GM12878 (cell line): ENCODE data around the gene TUT4. TPM values are rescaled to one million over a fixed set of nuclear protein-coding genes. Genes with fewer than 3 reads are reported as not detected.

ENCODE experiments used
- ATAC-seq: fragments of 200-7000 bp; cut with Tn5 transposase; 3 replicates; pipeline ENCODE4 v1.9.1; 2020; ENCODE audit warnings: mild to moderate bottlenecking, moderate library complexity
- BruUV-seq: library from RNA; stranded (reverse); fragments of 400-500 nt; replicated peaks from 2 replicates; lab custom pipeline; 2021; lab: Mats Ljungman, UMichigan
- CTCF ChIA-PET: fragments of 300-600 bp; sonication (Branson Sonifier 250); formaldehyde crosslinking; extraction: SDS; loops from one replicate; lab custom pipeline; 2021; ENCODE audit warnings: inconsistent platforms; lab: Yijun Ruan, JAX
- POLR2A ChIA-PET: fragments of 350-600 bp; formaldehyde crosslinking; extraction: SDS; loops from one replicate; lab custom pipeline; 2021; ENCODE audit warnings: inconsistent platforms; lab: Charles Lee
- RAD21 ChIA-PET: fragments of 300-600 bp; sonication (Branson Sonifier 250); formaldehyde crosslinking; loops from one replicate; lab custom pipeline; 2023; ENCODE audit warnings: antibody characterized with exemption; ENCODE audit not compliant: unreplicated experiment; lab: Charles Lee
- SMC1A ChIA-PET: fragments of 300-600 bp; sonication (Branson Sonifier 250); formaldehyde crosslinking; loops from one replicate; lab custom pipeline; 2023; ENCODE audit not compliant: unreplicated experiment, uncharacterized antibody; lab: Charles Lee
- DNase-seq: peaks from one replicate; pipeline ENCODE4 v3.0.0-alpha.2; 2011; ENCODE audit warnings: low read depth, low spot score
- FAIRE-seq: peaks from 3 replicates; lab custom pipeline; 2011; peaks lifted over from hg19 to GRCh38; lab: Jason Lieb, UNC
- H2AFZ ChIP-seq: 2 replicates; pipeline ENCODE4 v1.6.0; 2011; ENCODE audit warnings: low read depth, low read length, control low read depth; ENCODE audit not compliant: control insufficient read depth
- H3K27ac ChIP-seq: 2 replicates; pipeline ENCODE4 v1.5.1; 2011; ENCODE audit warnings: control low read depth; ENCODE audit not compliant: control insufficient read depth, insufficient read depth
- H3K27me3 ChIP-seq, 2 experiments: replicated peaks in 1 of 2; 2 replicates each; pipeline versions ENCODE4 v1.6.0 to v1.6.1; 2011; ENCODE audit warnings: low read length in 1 of 2; ENCODE audit not compliant: control insufficient read depth in 2 of 2, insufficient read depth in 2 of 2
- H3K36me3 ChIP-seq, 2 experiments: 2 replicates each; pipeline ENCODE4 v1.5.1; 2011; ENCODE audit warnings: low read length in 1 of 2; ENCODE audit not compliant: control insufficient read depth in 2 of 2, insufficient read depth in 2 of 2
- H3K4me1 ChIP-seq: 2 replicates; pipeline ENCODE4 v1.6.1; 2011; ENCODE audit warnings: mild to moderate bottlenecking, low read length, moderate library complexity, mixed read lengths; ENCODE audit not compliant: control insufficient read depth, insufficient read depth
- H3K4me2 ChIP-seq: 2 replicates; pipeline ENCODE4 v1.6.0; 2011; ENCODE audit warnings: control low read depth; ENCODE audit not compliant: control insufficient read depth, insufficient read depth
- H3K4me3 ChIP-seq: fragments of 200-600 bp; sonication (generic); 2 replicates; pipeline ENCODE4 v1.5.1; 2016
- H3K79me2 ChIP-seq: 2 replicates; pipeline ENCODE4 v1.6.0; 2011; ENCODE audit warnings: low read length; ENCODE audit not compliant: control insufficient read depth, insufficient read depth
- H3K9ac ChIP-seq: 2 replicates; pipeline ENCODE4 v1.8.0; 2011; ENCODE audit warnings: low read length, control low read depth, mixed read lengths; ENCODE audit not compliant: control insufficient read depth, insufficient read depth
- H3K9me3 ChIP-seq: replicated peaks from 3 replicates; pipeline ENCODE4 v1.5.1; 2011; ENCODE audit warnings: mild to moderate bottlenecking, low read length; ENCODE audit not compliant: control insufficient read depth, insufficient read depth
- H4K20me1 ChIP-seq: 2 replicates; pipeline ENCODE4 v1.6.0; 2011; ENCODE audit not compliant: control insufficient read depth, insufficient read depth
- CHD1 ChIP-seq: IDR thresholded peaks from 2 replicates; pipeline ENCODE4 v1.6.1; 2012; ENCODE audit warnings: low read depth, low read length, improper control_type of control experiment
- EZH2 ChIP-seq: IDR thresholded peaks from 2 replicates; pipeline ENCODE4 v1.6.1; 2012; ENCODE audit warnings: low read depth, mild to moderate bottlenecking, control low read depth, inconsistent platforms, low read length, borderline replicate concordance; ENCODE audit not compliant: control insufficient read depth
- RAD51 ChIP-seq: fragments of 450-650 bp; IDR thresholded peaks from 2 replicates; pipeline ENCODE4 v1.6.1; 2016; ENCODE audit warnings: moderate library complexity, mild to moderate bottlenecking, inconsistent platforms
- STAT1 ChIP-seq: fragments of 450-650 bp; conservative IDR thresholded peaks from 2 replicates; pipeline ENCODE4 v1.6.1; 2014; ENCODE audit warnings: antibody characterized with exemption, mild to moderate bottlenecking
- TARDBP ChIP-seq: IDR thresholded peaks from 2 replicates; pipeline ENCODE4 v1.6.1; 2016; ENCODE audit warnings: borderline replicate concordance
- WGBS: methylation state at CpG from one replicate; pipeline ENCODE4 v1.1.6; 2016; ENCODE audit warnings: low lambda C conversion rate; ENCODE audit not compliant: insufficient replicate concordance, insufficient coverage; ENCODE audit errors: missing lambda C conversion rate; 5-methylcytosine and 5-hydroxymethylcytosine counted together
- in situ Hi-C: fragments of 300-500 bp; cut with MboI; formaldehyde crosslinking; loops from 9 replicates; pipeline ENCODE4 v1.14.3; 2018; ENCODE audit warnings: mixed read lengths
- intact Hi-C: fragments of 100-400 bp; cut with micrococcal nuclease; formaldehyde crosslinking; loops from one replicate; pipeline ENCODE4 v1.14.2; 2022; ENCODE audit not compliant: unreplicated experiment
- polyA plus RNA-seq, 11 experiments: library from polyadenylated mRNA; depleted of rRNA in 4 of 11; unstranded in 6 of 11; stranded (reverse) in 5 of 11; fragments of >200 nt; fragmentation: Nextera tagmentation in 4 of 11; fragmentation: Illumina TruSeq in 1 of 11; extraction: Ambion mirVana in 4 of 11; extraction: Trizol in 1 of 11; gene quantifications; 1 replicate in 1 of 11; 2 replicates in 10 of 11; pipeline versions ENCODE4 v1.2.1 to v1.2.3, GENCODE V29; 2011 to 2016; ENCODE audit warnings: inconsistent platforms in 2 of 11, missing spikeins in 2 of 11, low read depth in 1 of 11
- total RNA-seq, 4 experiments: library from RNA; depleted of rRNA in 3 of 4; stranded (reverse); fragments of >200 nt in 3 of 4; fragmentation: Illumina TruSeq in 1 of 4; extraction: Trizol in 1 of 4; gene quantifications; 2 replicates each; pipeline versions ENCODE4 v1.2.1 to v1.2.3, GENCODE V29; 2013 to 2021
- TF ChIP-seq, protein P1 (sequence below): fragments of 450-650 bp; IDR thresholded peaks from 2 replicates; pipeline ENCODE4 v1.6.1; 2014; ENCODE audit warnings: mild to moderate bottlenecking

TUT4 gene
- total and polyA plus RNA-seq, 10 of the 15 experiments (the other 5 are each of a cell fraction or from before 2014, with no cell fraction given): 9.4 to 40.7 (median 27.6) TPM

DNA sequence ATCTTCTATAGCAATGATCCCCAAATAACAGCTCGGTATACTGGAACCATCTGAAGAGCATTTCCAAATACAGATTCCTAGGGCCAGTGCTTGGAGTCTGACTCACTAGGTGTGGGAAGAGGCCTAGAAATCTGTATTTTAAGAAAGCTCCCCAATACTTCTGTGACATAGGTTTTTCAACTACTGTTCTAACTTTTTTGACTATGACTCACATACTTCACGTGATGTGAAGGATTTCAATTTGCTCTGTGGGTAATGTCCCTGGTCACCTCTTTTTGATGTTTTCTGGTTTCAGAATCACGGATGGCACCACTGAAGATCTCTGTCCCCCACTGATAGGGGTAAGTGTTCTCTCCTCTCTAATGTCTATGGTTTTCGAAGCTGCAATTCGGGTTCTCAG, 159.7 kb downstream of the TUT4 start (continued):
- TF ChIP-seq RAD51: no peak

DNA sequence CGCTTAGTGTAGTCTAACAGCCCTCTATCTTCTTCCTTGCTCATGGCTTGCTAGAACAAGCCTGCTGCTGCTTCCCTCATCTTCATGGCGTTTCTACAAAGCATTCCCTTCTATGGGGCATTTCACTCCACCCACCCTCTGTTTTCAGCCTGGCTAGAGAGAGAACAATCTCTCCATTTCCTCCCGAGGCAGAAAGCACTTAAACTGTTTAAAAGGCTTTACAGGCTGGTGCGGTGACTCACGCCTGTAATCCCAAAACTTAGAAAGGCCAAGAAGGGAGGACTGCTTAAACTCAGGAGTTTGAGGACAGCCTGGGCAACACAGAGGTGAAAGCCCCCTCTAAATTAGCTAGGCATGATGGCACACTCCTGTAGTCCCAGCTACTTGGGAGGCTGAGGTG, 166.4 kb downstream of the TUT4 start:
- in situ Hi-C loops (no loop called here), intact Hi-C loops (no loop called here)
- ChIA-PET RAD21 (no interaction called here), SMC1A (no interaction called here), POLR2A (no interaction called here), CTCF (no interaction called here)
- H4K20me1 ChIP-seq: no peaks in the 10 kb centered on the region
- ATAC-seq: no peak
- DNase-seq: no peak
- no peak overlapping the region for H3K9ac ChIP-seq
- H3K4me1 ChIP-seq: no peaks in the 10 kb centered on the region
- H3K9me3 ChIP-seq: no peaks in the 10 kb centered on the region
- H2AFZ ChIP-seq: no peak overlapping the region
- H3K27ac ChIP-seq: no peak overlapping the region
- no peak overlapping the region for H3K4me2 ChIP-seq
- H3K27me3 ChIP-seq: no peaks in the 10 kb centered on the region
- 93% methylated on average over 5 of the region's 5 CpGs for WGBS
- H3K36me3 ChIP-seq: peaks cover 26 to 34% of the 10 kb centered on the region in 2 experiments
- no peak overlapping the region for H3K4me3 ChIP-seq
- H3K79me2 ChIP-seq: no peaks in the 10 kb centered on the region
- BruUV-seq: no TSS peak
- no peak for FAIRE-seq
- TF ChIP-seq TARDBP (no peak), EZH2 (no peak), CHD1 (no peak), STAT1 (no peak)
- TF ChIP-seq, protein P1, sequence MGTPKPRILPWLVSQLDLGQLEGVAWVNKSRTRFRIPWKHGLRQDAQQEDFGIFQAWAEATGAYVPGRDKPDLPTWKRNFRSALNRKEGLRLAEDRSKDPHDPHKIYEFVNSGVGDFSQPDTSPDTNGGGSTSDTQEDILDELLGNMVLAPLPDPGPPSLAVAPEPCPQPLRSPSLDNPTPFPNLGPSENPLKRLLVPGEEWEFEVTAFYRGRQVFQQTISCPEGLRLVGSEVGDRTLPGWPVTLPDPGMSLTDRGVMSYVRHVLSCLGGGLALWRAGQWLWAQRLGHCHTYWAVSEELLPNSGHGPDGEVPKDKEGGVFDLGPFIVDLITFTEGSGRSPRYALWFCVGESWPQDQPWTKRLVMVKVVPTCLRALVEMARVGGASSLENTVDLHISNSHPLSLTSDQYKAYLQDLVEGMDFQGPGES: no peak
